Measurements from ENCODE around the gene TRPV6.

TRPV6 gene

DNA sequence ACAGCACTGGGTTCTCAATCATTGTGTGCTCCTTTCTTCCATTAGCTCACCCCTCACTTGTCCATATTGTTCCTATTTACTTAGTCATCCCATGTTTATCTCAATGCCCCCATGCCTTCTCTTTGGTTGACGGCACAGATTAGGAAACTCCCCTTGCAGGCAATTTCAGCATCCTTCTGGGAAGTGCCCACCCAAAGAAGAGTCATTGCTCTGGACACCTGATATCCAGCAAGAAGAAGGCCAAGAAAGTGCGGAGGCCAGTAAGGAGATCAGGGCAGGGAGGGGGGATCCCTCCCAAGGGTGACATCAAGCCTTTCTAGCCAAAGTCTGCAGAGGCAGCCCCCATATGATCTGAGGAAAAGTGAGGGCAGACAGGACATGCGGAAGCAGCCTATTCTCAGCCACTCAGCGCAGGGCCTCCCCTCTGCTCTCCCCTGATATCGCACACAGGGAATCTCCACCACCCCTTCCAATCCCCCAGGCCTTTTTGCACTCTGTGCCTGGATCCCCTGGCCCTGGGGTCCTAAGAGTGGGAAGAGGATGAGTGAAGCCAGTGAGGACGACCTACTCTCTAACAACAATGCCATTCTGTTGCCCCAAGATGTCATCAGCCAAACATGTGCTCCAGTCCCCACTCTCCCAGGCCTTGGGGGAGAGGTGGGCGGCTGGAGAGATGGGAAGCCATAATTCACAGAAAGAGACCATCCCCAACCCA is 1.8 kb downstream of the TRPV6 start:
- DNase-seq (ENCODE audit: low read depth) = no peak

DNA sequence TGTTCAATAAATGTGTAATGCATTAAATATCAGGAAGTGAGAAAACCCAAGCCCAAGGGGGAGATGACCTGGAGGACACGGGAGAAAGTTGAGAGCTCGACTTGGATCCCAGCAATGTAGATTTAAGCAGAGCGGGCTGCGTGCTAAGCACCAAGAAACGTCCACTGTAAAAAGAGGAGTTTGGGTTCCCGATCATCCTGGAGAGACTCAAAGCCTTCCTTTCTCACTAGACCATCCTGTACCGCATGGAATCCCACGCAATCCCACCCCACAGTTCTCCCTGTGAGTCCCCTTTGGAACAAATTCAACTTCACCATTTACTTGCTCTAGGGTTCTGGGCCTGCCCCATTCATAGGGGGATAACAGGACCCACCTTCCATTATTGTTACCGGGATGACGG is 2.4 kb downstream of the TRPV6 start:
- DNase-seq (ENCODE audit: low read depth) = no peak

DNA sequence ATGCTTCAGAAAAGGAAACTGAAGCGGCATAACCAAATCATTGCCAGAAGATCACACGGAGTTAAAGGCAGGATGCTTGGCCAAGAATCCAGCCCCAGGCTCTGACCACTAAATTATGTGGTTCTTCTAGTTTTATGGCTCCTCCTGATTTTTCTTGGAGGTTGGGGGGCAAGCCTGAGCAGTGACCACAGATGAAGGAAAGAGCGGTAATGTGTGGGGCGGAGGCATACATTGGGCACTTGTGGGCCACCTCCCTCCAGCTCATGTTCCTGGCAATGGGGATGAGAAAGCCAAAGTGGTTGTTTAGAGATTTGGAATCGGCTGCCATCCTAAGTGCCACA is 3.2 kb downstream of the TRPV6 start:
- no peak for DNase-seq (ENCODE audit: low read depth)

GRCh38 chr7:142881586-142882337 is 3.8 kb downstream of the TRPV6 start:
- no peak for DNase-seq (ENCODE audit: low read depth)

DNA sequence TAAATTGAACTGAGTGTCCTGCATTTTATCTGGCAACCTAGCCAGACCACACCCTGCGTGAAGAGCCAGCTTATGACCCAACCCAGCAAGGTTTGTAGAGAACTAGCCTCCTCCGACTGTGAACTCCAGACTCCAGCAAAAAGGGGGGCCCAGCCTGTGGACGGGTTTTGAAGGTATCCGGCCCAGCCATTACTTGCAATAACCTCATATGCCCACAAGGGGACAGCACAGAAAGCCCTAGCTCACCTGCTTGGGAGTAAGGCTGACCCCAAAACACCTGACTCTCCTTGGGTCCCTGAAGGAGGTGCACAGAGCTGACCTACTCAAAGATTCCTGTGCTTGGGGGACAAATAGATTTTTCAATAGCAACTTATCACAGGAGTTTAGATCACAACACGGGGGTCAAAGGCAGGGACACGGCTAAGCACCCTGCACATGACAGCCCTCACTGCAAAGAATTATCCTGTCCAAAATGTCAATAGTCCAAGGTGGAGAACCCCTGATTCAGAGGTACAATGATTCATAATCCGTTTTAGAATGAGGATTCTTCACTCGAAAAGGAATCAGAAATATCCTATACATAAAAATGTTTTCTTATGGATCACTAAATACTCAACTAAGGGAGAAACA is 4.6 kb downstream of the TRPV6 start:
- peak; percentile 26 for DNase-seq (ENCODE audit: low read depth)

- DNase-seq (ENCODE audit: low read depth) = no peak
These were observed 6.5 kb downstream of the TRPV6 start for GRCh38 chr7:142879060-142879459.

- no peak for DNase-seq (ENCODE audit: low read depth)
These were observed 7.2 kb downstream of the TRPV6 start for GRCh38 chr7:142878315-142878714.

DNA sequence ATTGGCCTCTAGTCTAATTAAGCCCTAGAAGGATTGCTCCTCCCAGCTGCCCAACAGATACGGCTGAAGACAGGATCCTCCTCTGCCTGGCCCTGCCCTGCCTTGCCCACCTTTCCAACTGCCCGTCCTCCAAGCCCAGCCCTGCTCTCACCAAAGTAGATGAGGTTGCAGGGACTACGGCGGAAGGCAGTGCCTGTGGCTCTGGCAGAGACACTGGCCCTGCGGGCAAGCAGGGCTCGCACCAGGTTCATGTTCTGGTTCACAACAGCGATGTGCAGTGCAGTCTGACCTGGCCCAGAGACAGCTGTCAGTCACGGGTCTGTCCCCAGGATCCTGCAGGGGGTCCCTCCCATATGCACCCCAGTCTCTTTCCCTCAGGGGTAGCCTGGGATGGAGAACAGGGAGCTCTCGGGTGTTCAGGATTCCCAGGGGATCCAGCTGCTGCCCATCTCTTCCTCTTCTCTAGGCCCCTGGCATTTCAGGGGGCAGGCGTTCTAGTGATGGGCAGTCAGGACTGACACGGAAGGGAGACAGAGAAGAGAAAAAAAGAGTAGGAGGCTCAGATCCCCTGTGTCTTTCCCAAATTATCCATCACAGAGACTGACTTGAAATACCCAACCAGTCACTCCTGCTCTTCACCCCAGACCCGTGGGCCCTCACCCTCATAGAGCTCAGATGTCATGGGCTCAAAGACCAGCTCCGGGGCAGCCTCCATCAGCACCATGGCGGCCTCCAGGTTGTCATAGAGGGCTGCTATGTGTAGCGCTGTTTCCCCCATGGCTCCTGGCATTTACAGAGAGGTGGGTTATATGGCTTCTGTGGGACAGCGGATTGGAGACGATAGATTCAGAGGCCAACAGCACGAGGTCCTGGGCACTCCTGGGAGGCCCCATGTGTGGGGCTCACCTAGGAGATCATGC is 8.3 kb downstream of the TRPV6 start:
- DNase-seq (ENCODE audit: low read depth) = no peak

GRCh38 chr7:142876236-142876960 is 9.1 kb downstream of the TRPV6 start:
- no peak for DNase-seq (ENCODE audit: low read depth)

DNA sequence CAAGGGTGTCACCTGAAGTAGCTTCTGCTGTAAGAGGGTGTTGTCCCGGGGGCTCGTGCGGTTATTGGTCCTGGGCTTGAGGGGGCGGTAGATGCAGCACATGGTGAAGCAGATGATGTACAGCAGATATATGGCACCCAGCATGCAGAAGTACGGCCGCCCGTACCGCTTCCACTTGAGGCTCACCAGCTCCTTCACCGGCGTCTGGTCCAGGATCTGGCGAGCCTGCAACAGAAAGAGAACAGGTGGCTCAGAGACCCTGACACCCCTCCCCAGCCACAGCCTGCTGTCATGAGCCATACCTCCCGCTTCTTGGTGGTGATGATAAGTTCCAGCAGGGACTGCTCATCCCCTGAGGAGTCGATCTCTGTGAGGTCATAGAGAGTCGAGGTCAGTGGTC is 10.1 kb downstream of the TRPV6 start:
- DNase-seq (ENCODE audit: low read depth) = no peak

- DNase-seq (ENCODE audit: low read depth) = no peak
These were observed 10.7 kb downstream of the TRPV6 start for GRCh38 chr7:142874837-142875236.

DNA sequence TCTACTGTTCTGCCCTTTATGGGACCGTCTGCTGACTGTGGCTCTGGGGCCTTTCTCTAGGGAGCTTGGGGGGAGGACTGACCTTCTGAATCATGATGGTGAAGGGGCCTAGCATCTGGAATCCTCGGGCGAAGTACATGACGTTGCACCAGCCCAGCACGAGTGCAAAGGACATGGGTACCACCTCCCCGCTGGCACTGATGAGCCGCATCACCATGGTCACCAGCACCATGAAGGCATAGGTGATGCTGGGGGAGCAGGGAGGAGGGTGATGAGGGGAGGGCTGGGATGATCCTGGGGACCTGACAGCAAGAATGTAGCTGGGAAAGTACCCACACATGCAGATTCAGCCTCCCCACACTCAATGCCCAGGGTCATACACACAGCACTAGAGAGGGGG is 11.1 kb downstream of the TRPV6 start:
- DNase-seq (ENCODE audit: low read depth) = no peak

GRCh38 chr7:142873871-142874270 is 11.7 kb downstream of the TRPV6 start:
- no peak for DNase-seq (ENCODE audit: low read depth)

- no peak for DNase-seq (ENCODE audit: low read depth)
These were observed 12.2 kb downstream of the TRPV6 start for GRCh38 chr7:142873281-142873784.

DNA sequence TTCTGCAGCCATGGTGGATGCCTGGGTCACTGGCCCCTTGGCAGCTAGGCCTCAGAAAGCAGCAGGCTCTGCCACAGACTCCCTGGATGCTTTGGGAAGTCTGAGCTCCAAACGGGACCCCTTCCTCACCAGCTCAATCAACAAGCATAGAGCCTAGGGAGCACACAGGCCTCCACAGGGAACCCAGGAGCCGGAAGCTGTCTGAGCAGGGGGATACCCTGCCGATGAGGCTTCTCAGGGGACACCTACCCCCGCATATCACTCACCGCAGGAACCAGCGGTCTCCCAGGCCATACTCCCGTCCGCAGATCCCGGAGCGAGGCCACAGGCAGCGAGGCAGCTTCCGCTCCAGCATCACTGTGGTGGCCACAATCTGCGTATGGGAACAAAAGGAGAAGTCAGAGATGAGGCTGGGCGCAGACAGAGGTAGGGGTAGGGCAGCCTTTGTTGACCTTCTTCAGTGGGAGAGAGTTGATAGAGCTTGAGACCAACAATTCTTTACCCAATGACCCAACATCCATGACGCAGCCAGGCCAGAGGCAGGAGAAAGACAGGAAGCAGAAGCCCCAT is 13.4 kb downstream of the TRPV6 start:
- DNase-seq (ENCODE audit: low read depth) = no peak

- DNase-seq (ENCODE audit: low read depth) = no peak
These were observed 14.1 kb downstream of the TRPV6 start for GRCh38 chr7:142871260-142872105.

GRCh38 chr7:142870566-142871259 is 14.8 kb downstream of the TRPV6 start:
- no peak for DNase-seq (ENCODE audit: low read depth)

- no peak for DNase-seq (ENCODE audit: low read depth)
These were observed 15.4 kb downstream of the TRPV6 start for GRCh38 chr7:142870147-142870559.

DNA sequence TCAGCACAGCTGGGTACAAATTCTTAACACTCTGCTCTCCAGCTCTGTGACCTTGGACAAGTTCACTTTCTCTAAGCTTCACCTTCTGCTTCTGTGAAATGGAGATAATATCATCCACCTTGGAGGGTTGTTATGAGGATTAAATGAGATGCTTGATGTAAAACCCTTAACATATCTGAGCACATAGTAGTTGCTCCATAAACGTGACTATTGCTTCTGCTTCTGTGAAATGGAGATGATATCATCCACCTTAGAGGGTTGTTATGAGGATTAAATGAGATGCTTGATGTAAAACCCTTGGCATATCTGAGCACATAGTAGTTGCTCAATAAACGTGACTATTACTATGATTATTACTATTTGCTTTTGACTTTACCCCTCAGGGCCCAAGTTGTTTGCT is 16.1 kb downstream of the TRPV6 start:
- no peak for DNase-seq (ENCODE audit: low read depth)
